ENCODE data around the gene LCE7A. TPM values are rescaled to one million over a fixed set of nuclear protein-coding genes. Genes with fewer than 3 reads are reported as not detected.

The LCE7A gene
- total and polyA plus RNA-seq, 2 of the 4 experiments (the other 2 are of a cell fraction): not detected

DNA sequence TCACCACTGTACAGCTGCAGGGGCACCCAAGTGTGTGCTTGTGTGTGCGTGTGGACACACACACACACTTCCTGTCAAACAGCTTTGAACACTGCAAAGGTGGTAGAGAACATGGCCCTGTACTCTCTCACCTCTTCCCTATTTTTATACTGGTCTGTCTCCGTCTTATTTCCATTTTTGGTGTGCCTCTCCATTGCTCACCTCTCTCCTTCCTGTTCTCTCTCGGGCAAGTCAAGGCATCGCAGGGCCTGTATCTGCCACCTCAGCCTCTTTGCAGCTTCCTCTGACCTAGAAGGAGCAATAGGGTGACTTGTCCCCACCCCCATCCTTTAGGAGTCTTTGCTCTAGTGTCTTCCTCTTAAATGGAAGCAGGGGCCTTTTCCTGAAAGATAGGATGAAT lies 20.5 kb downstream of the LCE7A start:
- BruUV-seq (replicated peaks): no TSS peak
- no peak overlapping the region for H3K27ac ChIP-seq (ENCODE audit: insufficient read depth, low read length)
- no peak overlapping the region for H3K4ac ChIP-seq (ENCODE audit: low read depth, low read length)
- H3K4me2 ChIP-seq (ENCODE audit: low read depth, low read length): no peak overlapping the region
- H3K9me3 ChIP-seq (ENCODE audit: control insufficient read depth, insufficient read depth, low read length): no peaks in the 10 kb centered on the region
- no peak overlapping the region for H2AK9ac ChIP-seq (replicated peaks; ENCODE audit: low read depth, low read length, poor library complexity)
- H2AK5ac ChIP-seq (ENCODE audit: low read depth, low read length): no peak overlapping the region
- no peaks in the 10 kb centered on the region for H3K36me3 ChIP-seq (ENCODE audit: control insufficient read depth, insufficient read depth, low read length)
- H2BK15ac ChIP-seq (ENCODE audit: low read depth, low read length): no peak overlapping the region
- no peaks in the 10 kb centered on the region for H3K79me1 ChIP-seq (ENCODE audit: low read depth in 1 of 2, low read length in 2 of 2)
- H3K4me1 ChIP-seq (ENCODE audit: control insufficient read depth, insufficient read depth, low read length): no peaks in the 10 kb centered on the region
- ChIA-PET POLR2A (ENCODE audit: unreplicated experiment) (no interaction called here), CTCF (no interaction called here)
- no peak overlapping the region for H3K56ac ChIP-seq (ENCODE audit: extremely low read depth, insufficient read depth, low read length)
- no peaks in the 10 kb centered on the region for H4K20me1 ChIP-seq (ENCODE audit: insufficient read depth, low read length)
- no CpG with 5 or more reads among the region's 4 CpGs for WGBS, 2 experiments (ENCODE audit: extremely low coverage in 2 of 2, insufficient read length in 1 of 2)
- no peak overlapping the region for H4K8ac ChIP-seq (ENCODE audit: low read depth in 2 of 2, low read length in 2 of 2)
- no peak overlapping the region for H3K4me3 ChIP-seq (ENCODE audit: insufficient read depth, low read depth, low read length)
- H4K91ac ChIP-seq (ENCODE audit: insufficient read depth, low read depth, low read length): no peak overlapping the region
- no peak overlapping the region for H2AFZ ChIP-seq (replicated peaks; ENCODE audit: low read length, poor library complexity)
- no peak overlapping the region for H3K14ac ChIP-seq (replicated peaks; ENCODE audit: low read depth, low read length)
- no peak overlapping the region for H3K9ac ChIP-seq (ENCODE audit: low read depth, low read length)
- DNase-seq (no peak), ATAC-seq (ENCODE audit: low read depth) (no peak)
- in situ Hi-C loops (cut with MboI; ENCODE audit: low sequenced_read_pairs) (no loop called here), intact Hi-C loops (cut with micrococcal nuclease) (no loop called here), dilution Hi-C loops (cut with HindIII; ENCODE audit: low sequenced_read_pairs, unreplicated experiment) (no loop called here)
- TF ChIP-seq SMC3 (IDR thresholded peaks at IDR 0.05; ENCODE audit: low read depth, low read length) (no peak), CHD1 (IDR thresholded peaks at IDR 0.05; ENCODE audit: low read depth, low read length) (no peak), RCOR1 (IDR thresholded peaks at IDR 0.05; ENCODE audit: insufficient replicate concordance, low read length) (no peak), RFX5 (IDR thresholded peaks at IDR 0.05; ENCODE audit: low read depth, low read length) (no peak), MXI1 (IDR thresholded peaks at IDR 0.05; ENCODE audit: borderline replicate concordance, low read depth, low read length) (no peak), MAZ (IDR thresholded peaks at IDR 0.05; ENCODE audit: borderline replicate concordance, low read depth, low read length) (no peak), FOS (IDR thresholded peaks at IDR 0.05; ENCODE audit: low read depth, low read length) (no peak), MAFK (IDR thresholded peaks at IDR 0.05; ENCODE audit: low read depth, low read length) (no peak), NFE2L2 (IDR thresholded peaks at IDR 0.05; ENCODE audit: low read depth, low read length) (no peak), RAD21 (IDR thresholded peaks at IDR 0.05; ENCODE audit: low read length) (no peak), CEBPB (IDR thresholded peaks at IDR 0.05; ENCODE audit: low read depth, low read length) (no peak), BHLHE40 (IDR thresholded peaks at IDR 0.05; ENCODE audit: low read depth, low read length) (no peak), POLR2A (IDR thresholded peaks at IDR 0.05; ENCODE audit: low read depth, low read length) (no peak)
- TF ChIP-seq, protein P1, sequence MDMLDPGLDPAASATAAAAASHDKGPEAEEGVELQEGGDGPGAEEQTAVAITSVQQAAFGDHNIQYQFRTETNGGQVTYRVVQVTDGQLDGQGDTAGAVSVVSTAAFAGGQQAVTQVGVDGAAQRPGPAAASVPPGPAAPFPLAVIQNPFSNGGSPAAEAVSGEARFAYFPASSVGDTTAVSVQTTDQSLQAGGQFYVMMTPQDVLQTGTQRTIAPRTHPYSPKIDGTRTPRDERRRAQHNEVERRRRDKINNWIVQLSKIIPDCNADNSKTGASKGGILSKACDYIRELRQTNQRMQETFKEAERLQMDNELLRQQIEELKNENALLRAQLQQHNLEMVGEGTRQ (IDR thresholded peaks at IDR 0.05; ENCODE audit: low read depth, low read length): no peak
- TF ChIP-seq, protein P2, sequence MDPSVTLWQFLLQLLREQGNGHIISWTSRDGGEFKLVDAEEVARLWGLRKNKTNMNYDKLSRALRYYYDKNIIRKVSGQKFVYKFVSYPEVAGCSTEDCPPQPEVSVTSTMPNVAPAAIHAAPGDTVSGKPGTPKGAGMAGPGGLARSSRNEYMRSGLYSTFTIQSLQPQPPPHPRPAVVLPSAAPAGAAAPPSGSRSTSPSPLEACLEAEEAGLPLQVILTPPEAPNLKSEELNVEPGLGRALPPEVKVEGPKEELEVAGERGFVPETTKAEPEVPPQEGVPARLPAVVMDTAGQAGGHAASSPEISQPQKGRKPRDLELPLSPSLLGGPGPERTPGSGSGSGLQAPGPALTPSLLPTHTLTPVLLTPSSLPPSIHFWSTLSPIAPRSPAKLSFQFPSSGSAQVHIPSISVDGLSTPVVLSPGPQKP (IDR thresholded peaks at IDR 0.05; ENCODE audit: borderline replicate concordance, low read depth, low read length): no peak
- TF ChIP-seq, protein P3, sequence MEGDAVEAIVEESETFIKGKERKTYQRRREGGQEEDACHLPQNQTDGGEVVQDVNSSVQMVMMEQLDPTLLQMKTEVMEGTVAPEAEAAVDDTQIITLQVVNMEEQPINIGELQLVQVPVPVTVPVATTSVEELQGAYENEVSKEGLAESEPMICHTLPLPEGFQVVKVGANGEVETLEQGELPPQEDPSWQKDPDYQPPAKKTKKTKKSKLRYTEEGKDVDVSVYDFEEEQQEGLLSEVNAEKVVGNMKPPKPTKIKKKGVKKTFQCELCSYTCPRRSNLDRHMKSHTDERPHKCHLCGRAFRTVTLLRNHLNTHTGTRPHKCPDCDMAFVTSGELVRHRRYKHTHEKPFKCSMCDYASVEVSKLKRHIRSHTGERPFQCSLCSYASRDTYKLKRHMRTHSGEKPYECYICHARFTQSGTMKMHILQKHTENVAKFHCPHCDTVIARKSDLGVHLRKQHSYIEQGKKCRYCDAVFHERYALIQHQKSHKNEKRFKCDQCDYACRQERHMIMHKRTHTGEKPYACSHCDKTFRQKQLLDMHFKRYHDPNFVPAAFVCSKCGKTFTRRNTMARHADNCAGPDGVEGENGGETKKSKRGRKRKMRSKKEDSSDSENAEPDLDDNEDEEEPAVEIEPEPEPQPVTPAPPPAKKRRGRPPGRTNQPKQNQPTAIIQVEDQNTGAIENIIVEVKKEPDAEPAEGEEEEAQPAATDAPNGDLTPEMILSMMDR (conservative IDR thresholded peaks at IDR 0.05; ENCODE audit: low read depth, low read length): no peak
- H3K23ac ChIP-seq (ENCODE audit: low read depth, low read length): no peak overlapping the region
- no peak overlapping the region for H3K18ac ChIP-seq (ENCODE audit: low read depth, low read length)
- H3K27me3 ChIP-seq (ENCODE audit: control insufficient read depth, insufficient read depth, low read length): no peaks in the 10 kb centered on the region
- no peak overlapping the region for H2BK120ac ChIP-seq (ENCODE audit: low read depth, low read length)
- no peak overlapping the region for H2BK20ac ChIP-seq (ENCODE audit: low read depth, low read length)
- H3K9me1 ChIP-seq (ENCODE audit: insufficient read depth, low read length): no peaks in the 10 kb centered on the region
- H2BK5ac ChIP-seq (ENCODE audit: low read depth, low read length, poor library complexity, severe bottlenecking): no peak overlapping the region
- H4K5ac ChIP-seq (ENCODE audit: low read depth, low read length): no peak overlapping the region
